ENCODE data around the gene PSMB11.
"Not testable (repeated sequence)": the region's sequence is repeated elsewhere in the genome, so short reads cannot be mapped to it uniquely, and the experiment has no call there.

PSMB11 gene

GRCh38 chr14:23008831-23009230 is 33.2 kb upstream of the PSMB11 start:
- H3K4me3 ChIP-seq (ENCODE audit: low read length): peak overlapping the region; percentile 74
- TF ChIP-seq, protein P1, sequence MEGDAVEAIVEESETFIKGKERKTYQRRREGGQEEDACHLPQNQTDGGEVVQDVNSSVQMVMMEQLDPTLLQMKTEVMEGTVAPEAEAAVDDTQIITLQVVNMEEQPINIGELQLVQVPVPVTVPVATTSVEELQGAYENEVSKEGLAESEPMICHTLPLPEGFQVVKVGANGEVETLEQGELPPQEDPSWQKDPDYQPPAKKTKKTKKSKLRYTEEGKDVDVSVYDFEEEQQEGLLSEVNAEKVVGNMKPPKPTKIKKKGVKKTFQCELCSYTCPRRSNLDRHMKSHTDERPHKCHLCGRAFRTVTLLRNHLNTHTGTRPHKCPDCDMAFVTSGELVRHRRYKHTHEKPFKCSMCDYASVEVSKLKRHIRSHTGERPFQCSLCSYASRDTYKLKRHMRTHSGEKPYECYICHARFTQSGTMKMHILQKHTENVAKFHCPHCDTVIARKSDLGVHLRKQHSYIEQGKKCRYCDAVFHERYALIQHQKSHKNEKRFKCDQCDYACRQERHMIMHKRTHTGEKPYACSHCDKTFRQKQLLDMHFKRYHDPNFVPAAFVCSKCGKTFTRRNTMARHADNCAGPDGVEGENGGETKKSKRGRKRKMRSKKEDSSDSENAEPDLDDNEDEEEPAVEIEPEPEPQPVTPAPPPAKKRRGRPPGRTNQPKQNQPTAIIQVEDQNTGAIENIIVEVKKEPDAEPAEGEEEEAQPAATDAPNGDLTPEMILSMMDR (IDR thresholded peaks at IDR 0.05; ENCODE audit: insufficient read depth, low read depth, low read length, missing control alignments): no peak

DNA sequence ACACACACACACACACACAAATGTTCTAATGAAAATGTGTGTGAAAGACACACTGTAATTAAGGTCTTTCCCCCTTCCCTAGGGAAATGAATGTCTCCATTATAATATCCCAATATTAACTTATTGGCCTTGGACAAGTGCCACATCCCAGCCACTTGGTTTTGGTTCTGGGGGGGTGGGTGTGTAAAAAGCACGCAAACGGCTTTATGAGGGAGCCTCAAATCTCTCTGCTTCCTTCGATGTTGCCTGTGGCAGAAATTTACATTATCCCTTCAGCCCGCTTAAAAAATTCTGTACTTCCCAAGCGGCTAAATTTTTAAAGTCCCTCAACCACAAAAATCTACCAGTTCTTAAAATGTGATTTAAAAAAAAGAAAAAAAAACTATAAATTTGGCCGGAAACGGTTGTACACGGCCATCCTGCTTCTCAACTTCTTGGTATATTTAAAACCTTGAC is 32.5 kb upstream of the PSMB11 start:
- TF ChIP-seq, protein P1 (IDR thresholded peaks at IDR 0.05; ENCODE audit: insufficient read depth, low read depth, low read length, missing control alignments): no peak
- H3K4me3 ChIP-seq (ENCODE audit: low read length): peak overlapping the region; percentile 74
- DNase-seq (ENCODE audit: low read depth): no peak

More at GRCh38 chr14:23008831-23009230, 33.2 kb upstream of the PSMB11 start:
- DNase-seq (ENCODE audit: low read depth): no peak

DNA sequence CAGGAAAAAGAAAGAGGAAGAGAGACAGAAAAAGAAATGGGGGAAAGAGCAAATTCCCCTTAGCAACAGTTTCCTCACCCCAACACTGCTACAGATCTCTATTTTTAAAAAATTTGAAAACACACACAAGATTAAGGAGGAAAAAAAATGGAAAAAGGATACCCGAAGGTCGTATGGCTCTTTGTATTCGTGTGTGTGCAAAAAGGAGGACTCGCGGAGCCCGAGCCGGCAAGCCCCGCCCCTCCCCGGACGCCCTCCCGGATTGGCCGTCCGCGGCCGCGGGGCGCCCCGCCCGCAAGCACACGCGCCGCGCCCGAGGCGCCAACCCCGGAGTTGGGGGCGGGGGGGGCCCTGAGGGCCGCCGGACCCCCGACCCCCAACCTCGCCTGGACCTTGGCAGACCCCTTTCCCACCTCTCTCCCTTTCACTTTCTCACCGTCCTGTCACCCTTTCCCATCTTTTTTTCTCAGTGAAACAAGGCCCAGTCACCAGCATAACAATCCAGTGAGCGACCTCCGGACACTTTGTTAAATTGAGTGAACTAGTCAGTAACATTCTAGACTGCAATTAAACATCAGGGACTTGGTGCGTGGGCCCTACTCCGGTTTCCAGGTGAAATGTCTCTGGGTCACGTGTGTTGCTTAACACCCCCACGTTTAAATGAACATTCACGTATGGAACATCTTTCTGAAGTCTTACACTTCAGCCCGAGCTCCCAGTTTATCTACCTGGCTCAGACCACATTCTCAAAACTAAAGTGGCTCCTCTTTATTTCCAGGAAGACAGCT is 31.9 kb upstream of the PSMB11 start, which contains the start of gene C14orf93:
Gene C14orf93, minus strand, starts transcription at position 205 of the 788 bp plus-strand sequence. CDS start 11,120 bp downstream, outside the sequence.
- TF ChIP-seq, protein P1 (IDR thresholded peaks at IDR 0.05; ENCODE audit: insufficient read depth, low read depth, low read length, missing control alignments): no peak
- peak within 1 kb of the TSS; percentile 74 for H3K4me3 ChIP-seq (ENCODE audit: low read length)
- DNase-seq (ENCODE audit: low read depth): peak; percentile 66

DNA sequence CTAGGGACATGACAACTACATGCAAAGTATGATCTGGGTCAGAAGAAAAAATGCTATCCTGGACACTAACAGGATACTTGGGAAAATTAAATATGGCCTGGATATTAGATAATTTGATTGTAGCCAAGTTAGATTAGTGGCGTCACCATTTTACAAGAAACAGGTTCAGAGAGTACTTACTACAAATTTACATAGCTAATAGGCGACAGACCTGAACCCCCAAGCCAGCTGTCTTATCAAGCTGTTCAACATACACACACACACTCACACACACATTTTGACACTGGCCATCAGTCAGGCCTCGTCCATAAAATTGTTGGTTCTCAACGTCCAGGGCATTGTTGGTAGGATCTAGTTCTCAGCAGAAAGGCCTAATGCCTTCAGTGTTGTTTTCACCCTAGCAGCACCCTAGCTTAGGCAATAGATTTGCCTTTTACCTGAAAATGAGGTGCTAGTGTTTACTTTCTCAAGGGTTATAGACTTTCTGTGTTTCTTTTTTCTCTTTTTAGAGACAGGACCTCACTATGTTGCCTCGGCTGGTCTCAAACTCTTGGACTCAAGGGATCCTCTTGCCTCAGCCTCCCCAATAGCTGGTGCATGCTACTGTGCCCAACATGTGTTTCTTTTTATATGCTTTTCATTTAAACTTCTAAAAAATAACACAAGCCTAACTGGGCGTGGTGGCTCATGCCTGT is 28.8 kb upstream of the PSMB11 start:
- TF ChIP-seq, protein P1 (IDR thresholded peaks at IDR 0.05; ENCODE audit: insufficient read depth, low read depth, low read length, missing control alignments): no peak
- no peak for DNase-seq (ENCODE audit: low read depth)

GRCh38 chr14:23013749-23014054 is 28.3 kb upstream of the PSMB11 start:
- DNase-seq (ENCODE audit: low read depth); H3K4me3 ChIP-seq (ENCODE audit: low read length): not testable (repeated sequence)

More for the DNA sequence above, 28.8 kb upstream of the PSMB11 start:
- no peak overlapping the region for H3K4me3 ChIP-seq (ENCODE audit: low read length)

- no peak for DNase-seq (ENCODE audit: low read depth)
- TF ChIP-seq, protein P1 (IDR thresholded peaks at IDR 0.05; ENCODE audit: insufficient read depth, low read depth, low read length, missing control alignments): no peak
- H3K4me3 ChIP-seq (ENCODE audit: low read length): no peak overlapping the region
Observed at GRCh38 chr14:23015618-23016017, 26.4 kb upstream of the PSMB11 start.

DNA sequence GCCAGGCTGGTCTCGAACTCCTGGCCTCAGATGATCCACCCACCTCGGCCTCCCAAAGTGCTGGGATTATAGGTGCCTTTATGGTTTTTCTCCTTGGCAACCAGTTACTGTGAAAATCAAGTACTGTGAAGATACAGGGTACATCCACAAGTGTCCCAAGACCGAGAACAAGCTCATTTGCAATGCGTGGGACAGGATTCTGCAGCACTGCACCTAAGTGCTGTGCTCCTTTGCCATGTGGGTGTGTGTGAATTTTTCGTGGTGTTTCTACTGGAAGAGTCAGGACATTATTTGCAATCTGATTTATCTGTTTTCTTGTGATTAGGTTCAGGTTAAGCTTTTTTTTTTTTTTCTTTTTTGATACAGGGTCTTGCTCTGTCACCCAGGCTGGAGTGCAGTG is 24.9 kb upstream of the PSMB11 start:
- TF ChIP-seq, protein P1 (IDR thresholded peaks at IDR 0.05; ENCODE audit: insufficient read depth, low read depth, low read length, missing control alignments): no peak
- no peak for DNase-seq (ENCODE audit: low read depth)

More for the DNA sequence above, 24.9 kb upstream of the PSMB11 start:
- no peak overlapping the region for H3K4me3 ChIP-seq (ENCODE audit: low read length)

Measured in epithelial cell of esophagus (primary cell).